Endothelial cell of umbilical vein (primary cell): ENCODE measurements around the gene LRRC47. TPM values are rescaled to one million over a fixed set of nuclear protein-coding genes. Genes with fewer than 3 reads are reported as not detected.

Experiments used
- BruUV-seq: library from RNA; stranded (reverse); fragments of 400-500 nt; replicated peaks from 2 replicates; lab custom pipeline; 2021; lab: Mats Ljungman, UMichigan
- CTCF ChIA-PET: fragments of 300-600, 350-600 bp; sonication (Branson Sonifier 250); formaldehyde crosslinking; loops from one replicate; lab custom pipeline; 2021; ENCODE audit warnings: antibody characterized with exemption, inconsistent platforms; lab: Charles Lee
- POLR2A ChIA-PET: fragments of 300-600, 350-600 bp; sonication (Branson Sonifier 250); formaldehyde crosslinking; loops from one replicate; lab custom pipeline; 2021; ENCODE audit warnings: antibody characterized with exemption, inconsistent platforms; lab: Charles Lee
- DNase-seq: peaks from one replicate; pipeline ENCODE4 v3.0.0-alpha.2; 2011; ENCODE audit warnings: low read depth, low spot score
- FAIRE-seq: peaks from 2 replicates; lab custom pipeline; 2011; peaks lifted over from hg19 to GRCh38; lab: Jason Lieb, UNC
- H2AFZ ChIP-seq: 2 replicates; pipeline ENCODE4 v1.6.0; 2012; ENCODE audit warnings: low read depth, low read length, control low read depth, inconsistent platforms
- H3K27ac ChIP-seq: 2 replicates; pipeline ENCODE4 v1.5.1; 2011; ENCODE audit warnings: low read depth, mild to moderate bottlenecking, control low read depth, low read length, moderate library complexity; ENCODE audit not compliant: insufficient read depth
- H3K27me3 ChIP-seq, 2 experiments: 2 replicates each; pipeline versions ENCODE4 v1.6.0 to v1.6.1; 2011; ENCODE audit warnings: low read length in 2 of 2, mixed read lengths in 1 of 2; ENCODE audit not compliant: control insufficient read depth in 2 of 2, insufficient read depth in 2 of 2
- H3K36me3 ChIP-seq, 2 experiments: 2 replicates in 1 of 2; 3 replicates in 1 of 2; pipeline ENCODE4 v1.5.1; 2011; ENCODE audit warnings: low read length in 2 of 2, mild to moderate bottlenecking in 1 of 2, moderate library complexity in 1 of 2; ENCODE audit not compliant: control insufficient read depth in 2 of 2, insufficient read depth in 2 of 2; ENCODE audit errors: extremely low read depth in 1 of 2
- H3K4me1 ChIP-seq: 3 replicates; pipeline ENCODE4 v1.5.1; 2011; ENCODE audit warnings: mild to moderate bottlenecking, low read length; ENCODE audit not compliant: control insufficient read depth, insufficient read depth; ENCODE audit errors: extremely low read depth
- H3K4me2 ChIP-seq: 2 replicates; pipeline ENCODE4 v1.6.1; 2011; ENCODE audit warnings: low read length, control low read depth, mixed read lengths; ENCODE audit not compliant: insufficient read depth
- H3K4me3 ChIP-seq, 3 experiments: fragments of 200-600 bp in 1 of 3; sonication (generic), shearing (Covaris generic) in 1 of 3; replicated peaks in 1 of 3; 2 replicates each; pipeline ENCODE4 v1.5.1; 2011 to 2016; ENCODE audit warnings: control low read depth in 3 of 3, low read length in 3 of 3, mild to moderate bottlenecking in 2 of 3, inconsistent platforms in 1 of 3, low read depth in 1 of 3, moderate library complexity in 1 of 3; ENCODE audit not compliant: insufficient read depth in 1 of 3
- H3K79me2 ChIP-seq: 2 replicates; pipeline ENCODE4 v1.6.0; 2012; ENCODE audit warnings: low read length, inconsistent platforms; ENCODE audit not compliant: control insufficient read depth, insufficient read depth
- H3K9ac ChIP-seq: replicated peaks from 2 replicates; pipeline ENCODE3; 2011; ENCODE audit warnings: low read length, control low read depth; ENCODE audit not compliant: insufficient read depth; ENCODE audit errors: extremely low read depth
- H3K9me1 ChIP-seq: replicated peaks from 3 replicates; pipeline ENCODE4 v1.6.0; 2011; ENCODE audit warnings: mild to moderate bottlenecking, low read length; ENCODE audit not compliant: control insufficient read depth, insufficient read depth; ENCODE audit errors: extremely low read depth
- H3K9me3 ChIP-seq: replicated peaks from 2 replicates; pipeline ENCODE4 v1.5.1; 2012; ENCODE audit warnings: low read length, inconsistent platforms; ENCODE audit not compliant: control insufficient read depth, insufficient read depth
- H4K20me1 ChIP-seq: replicated peaks from 2 replicates; pipeline ENCODE3; 2011; ENCODE audit warnings: mild to moderate bottlenecking, low read length; ENCODE audit not compliant: control insufficient read depth, insufficient read depth; ENCODE audit errors: extremely low read depth
- EZH2 ChIP-seq: IDR thresholded peaks from 2 replicates; pipeline ENCODE4 v1.6.1; 2012; ENCODE audit warnings: borderline replicate concordance, low read depth, mild to moderate bottlenecking, moderate library complexity, low read length, inconsistent platforms; ENCODE audit not compliant: severe bottlenecking
- FOS ChIP-seq: IDR thresholded peaks from 2 replicates; pipeline ENCODE4 v1.6.1; 2011; ENCODE audit warnings: mild to moderate bottlenecking, low read length, moderate library complexity, borderline replicate concordance; ENCODE audit not compliant: insufficient read depth
- GATA2 ChIP-seq: IDR thresholded peaks from 2 replicates; pipeline ENCODE4 v1.7.0; 2011; ENCODE audit warnings: low read depth, mild to moderate bottlenecking, moderate library complexity, mixed read lengths, low read length; ENCODE audit not compliant: insufficient read length, insufficient read depth
- JUN ChIP-seq: IDR thresholded peaks from 2 replicates; pipeline ENCODE4 v1.6.1; 2011; ENCODE audit warnings: borderline replicate concordance, low read depth; ENCODE audit not compliant: insufficient read length, insufficient read depth
- MYC ChIP-seq: IDR thresholded peaks from one replicate; pipeline ENCODE4 v1.6.1; 2011; ENCODE audit warnings: mild to moderate bottlenecking, low read depth, low read length
- POLR2A ChIP-seq: IDR thresholded peaks from 2 replicates; pipeline ENCODE4 v1.6.1; 2012; ENCODE audit warnings: low read depth, mild to moderate bottlenecking, control low read depth, low read length
- POLR2AphosphoS5 ChIP-seq: IDR thresholded peaks from 2 replicates; pipeline ENCODE4 v1.6.1; 2012; ENCODE audit warnings: low read depth, mild to moderate bottlenecking, control low read depth, low read length, moderate library complexity; ENCODE audit not compliant: insufficient read depth
- dilution Hi-C: fragments of 300-500 bp; cut with MboI; formaldehyde crosslinking; loops from one replicate; pipeline ENCODE4 v1.15.0; 2019; ENCODE audit warnings: low sequenced_read_pairs; ENCODE audit not compliant: extremely low pct_ligation_motif_present
- intact Hi-C: fragments of 100-400 bp; cut with micrococcal nuclease; formaldehyde crosslinking; loops from one replicate; pipeline ENCODE4 v1.10.0; 2022
- polyA plus RNA-seq, 4 experiments: library from polyadenylated mRNA; depleted of rRNA in 3 of 4; stranded (reverse) in 3 of 4; unstranded in 1 of 4; fragments of >200 nt; gene quantifications; 2 replicates each; pipeline versions ENCODE4 v1.2.1 to v1.2.3, GENCODE V29; 2011 to 2012; ENCODE audit warnings: missing spikeins in 1 of 4
- total RNA-seq: library from RNA; stranded (reverse); gene quantifications from 2 replicates; pipeline ENCODE4 v1.2.3, GENCODE V29; 2021
- TF ChIP-seq, protein P1 (sequence below), 2 donors: IDR thresholded peaks; 1 replicate in 1 of 2; 2 replicates in 1 of 2; pipeline ENCODE4 v1.5.1; 2011; ENCODE audit warnings: low read length in 2 of 2, mild to moderate bottlenecking in 2 of 2, moderate library complexity in 2 of 2, control low read depth in 1 of 2, inconsistent platforms in 1 of 2, low read depth in 1 of 2; ENCODE audit not compliant: insufficient read depth in 1 of 2; ENCODE audit errors: extremely low read depth in 1 of 2
- TF ChIP-seq, protein P2 (sequence below): IDR thresholded peaks from 2 replicates; pipeline ENCODE4 v1.6.1; 2011; ENCODE audit not compliant: insufficient read depth, insufficient read length

LRRC47 gene
- total and polyA plus RNA-seq, 2 donors (not counting 3 experiments of a cell fraction or from before 2014, with no cell fraction given) = 23.7 to 42.5 TPM

DNA sequence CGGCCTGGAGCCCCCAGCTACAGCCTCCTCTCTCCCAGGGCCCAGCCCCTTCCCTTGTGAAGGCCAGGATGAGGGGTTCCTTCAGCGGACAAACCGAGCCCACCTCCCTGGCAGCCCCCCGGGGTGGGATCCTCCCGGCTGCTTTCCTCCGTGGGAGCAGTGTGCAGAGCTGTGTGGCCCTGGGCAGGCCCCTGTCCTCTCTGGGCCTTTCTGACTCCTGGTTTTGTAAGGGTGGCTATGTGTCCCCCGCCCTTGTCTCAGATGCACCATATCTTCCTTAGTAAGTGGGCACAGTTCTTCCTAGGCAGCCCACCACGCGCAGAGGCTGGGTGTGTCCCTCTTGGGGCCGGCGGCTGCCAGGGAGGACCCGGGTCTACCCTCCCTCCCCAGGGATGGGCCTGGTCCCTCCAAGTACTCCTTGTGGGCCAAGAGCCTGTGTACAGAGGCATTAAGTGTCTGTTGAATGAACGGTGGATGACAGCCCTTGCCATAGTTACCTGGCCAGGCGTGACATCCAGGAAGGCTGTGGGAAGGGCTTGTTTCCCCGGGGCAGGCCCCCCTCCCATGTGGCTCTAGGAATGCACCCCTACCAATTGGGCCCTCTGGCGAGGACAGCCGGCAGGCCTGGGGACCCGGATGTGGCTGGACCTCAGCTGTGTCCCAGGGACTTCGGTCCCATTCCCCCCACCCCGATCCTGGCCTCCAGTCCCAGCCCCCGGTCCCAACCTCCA lies 19.9 kb downstream of the LRRC47 start:
- peaks cover 6% of the 10 kb centered on the region for H3K4me1 ChIP-seq
- intact Hi-C loops (no loop called here), dilution Hi-C loops (no loop called here)
- H3K9me1 ChIP-seq = no peaks in the 10 kb centered on the region
- CTCF ChIA-PET = interaction anchor here (1.5 to 1.9 kb wide), 3 partner anchors 20 to 52 kb away, joined by 5 to 7 read pairs (median 5); partner anchors contain the start of gene LRRC47
- H4K20me1 ChIP-seq = no peaks in the 10 kb centered on the region
- H3K27ac ChIP-seq = no peak overlapping the region
- POLR2A ChIA-PET = no interaction called here
- H3K79me2 ChIP-seq = no peaks in the 10 kb centered on the region
- no TSS peak for BruUV-seq
- no peak overlapping the region for H3K4me2 ChIP-seq
- no peak for DNase-seq
- no peaks in the 10 kb centered on the region for H3K27me3 ChIP-seq
- TF ChIP-seq, protein P1, sequence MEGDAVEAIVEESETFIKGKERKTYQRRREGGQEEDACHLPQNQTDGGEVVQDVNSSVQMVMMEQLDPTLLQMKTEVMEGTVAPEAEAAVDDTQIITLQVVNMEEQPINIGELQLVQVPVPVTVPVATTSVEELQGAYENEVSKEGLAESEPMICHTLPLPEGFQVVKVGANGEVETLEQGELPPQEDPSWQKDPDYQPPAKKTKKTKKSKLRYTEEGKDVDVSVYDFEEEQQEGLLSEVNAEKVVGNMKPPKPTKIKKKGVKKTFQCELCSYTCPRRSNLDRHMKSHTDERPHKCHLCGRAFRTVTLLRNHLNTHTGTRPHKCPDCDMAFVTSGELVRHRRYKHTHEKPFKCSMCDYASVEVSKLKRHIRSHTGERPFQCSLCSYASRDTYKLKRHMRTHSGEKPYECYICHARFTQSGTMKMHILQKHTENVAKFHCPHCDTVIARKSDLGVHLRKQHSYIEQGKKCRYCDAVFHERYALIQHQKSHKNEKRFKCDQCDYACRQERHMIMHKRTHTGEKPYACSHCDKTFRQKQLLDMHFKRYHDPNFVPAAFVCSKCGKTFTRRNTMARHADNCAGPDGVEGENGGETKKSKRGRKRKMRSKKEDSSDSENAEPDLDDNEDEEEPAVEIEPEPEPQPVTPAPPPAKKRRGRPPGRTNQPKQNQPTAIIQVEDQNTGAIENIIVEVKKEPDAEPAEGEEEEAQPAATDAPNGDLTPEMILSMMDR (IDR thresholded peaks at IDR 0.05; ENCODE audit: extremely low read depth in 1 of 2, insufficient read depth in 1 of 2, low read depth in 1 of 2, low read length in 2 of 2) = no peak
- TF ChIP-seq EZH2 (no peak), POLR2A (no peak), POLR2AphosphoS5 (no peak), MYC (no peak), JUN (no peak), GATA2 (no peak), FOS (no peak)
- TF ChIP-seq, protein P2, sequence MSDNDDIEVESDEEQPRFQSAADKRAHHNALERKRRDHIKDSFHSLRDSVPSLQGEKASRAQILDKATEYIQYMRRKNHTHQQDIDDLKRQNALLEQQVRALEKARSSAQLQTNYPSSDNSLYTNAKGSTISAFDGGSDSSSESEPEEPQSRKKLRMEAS = no peak
- H3K36me3 ChIP-seq = peaks cover 3 to 19% of the 10 kb centered on the region in 2 experiments
- no peak for FAIRE-seq
- no peak overlapping the region for H2AFZ ChIP-seq
- no peak overlapping the region for H3K4me3 ChIP-seq
- no peaks in the 10 kb centered on the region for H3K9me3 ChIP-seq
- H3K9ac ChIP-seq = no peak overlapping the region
